Liver (tissue), 9 donors: ENCODE measurements around the gene JAKMIP2. TPM values are rescaled to one million over a fixed set of nuclear protein-coding genes. Genes with fewer than 3 reads are reported as not detected.
A peak's percentile ranks its signal among the peaks of the same experiment; 100 is the strongest.
"Not testable (repeated sequence)": the region's sequence is repeated elsewhere in the genome, so short reads cannot be mapped to it uniquely, and the experiment has no call there.

Experiments used
- DNase-seq: peaks from one replicate; pipeline ENCODE4 v3.0.0-alpha.2; 2017; ENCODE audit warnings: low spot score
- H3K27ac ChIP-seq, 2 donors: one replicate each; pipeline ENCODE4 v1.7.0; 2013; ENCODE audit warnings: inconsistent platforms in 2 of 2, low read length in 2 of 2, control low read depth in 1 of 2, low read depth in 1 of 2, mild to moderate bottlenecking in 1 of 2
- H3K27me3 ChIP-seq, 4 donors: one replicate each; pipeline versions ENCODE4 v1.6.1 to v1.7.0; 2013; ENCODE audit warnings: low read length in 3 of 4, inconsistent platforms in 1 of 4, mild to moderate bottlenecking in 1 of 4, moderate library complexity in 1 of 4; ENCODE audit not compliant: control insufficient read depth in 4 of 4, insufficient read depth in 4 of 4
- H3K36me3 ChIP-seq, 4 donors: one replicate each; pipeline versions ENCODE4 v1.6.1 to v1.7.0; 2013; ENCODE audit warnings: low read length in 3 of 4, mild to moderate bottlenecking in 3 of 4, low read depth in 1 of 4, moderate library complexity in 1 of 4; ENCODE audit not compliant: control insufficient read depth in 4 of 4, insufficient read depth in 3 of 4
- H3K4me1 ChIP-seq, 4 donors: one replicate each; pipeline versions ENCODE4 v1.6.1 to v1.7.0; 2013; ENCODE audit warnings: low read length in 3 of 4, mild to moderate bottlenecking in 3 of 4, moderate library complexity in 1 of 4; ENCODE audit not compliant: control insufficient read depth in 4 of 4, insufficient read depth in 4 of 4
- H3K4me3 ChIP-seq, 3 donors: one replicate each; pipeline versions ENCODE4 v1.6.1 to v1.7.0; 2013; ENCODE audit warnings: low read length in 3 of 3, control low read depth in 1 of 3, low read depth in 1 of 3, mild to moderate bottlenecking in 1 of 3
- H3K9ac ChIP-seq, 2 donors: one replicate each; pipeline ENCODE4 v1.7.0; 2013; ENCODE audit warnings: low read length in 2 of 2, mild to moderate bottlenecking in 2 of 2, moderate library complexity in 2 of 2, control low read depth in 1 of 2, low read depth in 1 of 2
- H3K9me3 ChIP-seq, 4 donors: one replicate each; pipeline versions ENCODE4 v1.6.1 to v1.7.0; 2013; ENCODE audit warnings: low read length in 3 of 4; ENCODE audit not compliant: control insufficient read depth in 4 of 4
- CTCF ChIP-seq: fragments of 150-350 bp; IDR thresholded peaks from 2 replicates; pipeline ENCODE4 v1.5.1; 2017; ENCODE audit warnings: improper control_type of control experiment, low read depth, low read length; ENCODE audit not compliant: missing input control
- FOXA1 ChIP-seq: IDR thresholded peaks from 2 replicates; pipeline ENCODE4 v1.6.1; 2016; ENCODE audit warnings: antibody characterized with exemption
- FOXA2 ChIP-seq: IDR thresholded peaks from 2 replicates; pipeline ENCODE4 v1.6.1; 2016; ENCODE audit warnings: antibody characterized with exemption
- HNF4G ChIP-seq: IDR thresholded peaks from 2 replicates; pipeline ENCODE4 v1.6.1; 2016; ENCODE audit warnings: antibody characterized with exemption
- JUND ChIP-seq, 2 donors: IDR thresholded peaks; 2 replicates each; pipeline ENCODE4 v1.6.1; 2016; ENCODE audit warnings: antibody characterized with exemption in 2 of 2
- MAX ChIP-seq: IDR thresholded peaks from 2 replicates; pipeline ENCODE4 v1.6.1; 2016; ENCODE audit warnings: antibody characterized with exemption
- NR2F2 ChIP-seq: IDR thresholded peaks from 2 replicates; pipeline ENCODE4 v1.6.1; 2016; ENCODE audit warnings: antibody characterized with exemption
- RAD21 ChIP-seq, 2 donors: IDR thresholded peaks; 2 replicates each; pipeline ENCODE4 v1.6.1; 2016; ENCODE audit warnings: antibody characterized with exemption in 2 of 2, mild to moderate bottlenecking in 2 of 2
- SP1 ChIP-seq: IDR thresholded peaks from 2 replicates; pipeline ENCODE4 v1.6.1; 2018; ENCODE audit warnings: antibody characterized with exemption, mild to moderate bottlenecking
- YY1 ChIP-seq: IDR thresholded peaks from 2 replicates; pipeline ENCODE4 v1.6.1; 2016; ENCODE audit warnings: antibody characterized with exemption, mild to moderate bottlenecking
- ZBTB33 ChIP-seq: IDR thresholded peaks from 2 replicates; pipeline ENCODE4 v1.6.1; 2016; ENCODE audit warnings: antibody characterized with exemption
- WGBS: extraction: QIAGEN DNeasy Blood & Tissue Kit; methylation state at CpG from one replicate; pipeline ENCODE4 v1.1.7; 2013; 5-methylcytosine and 5-hydroxymethylcytosine counted together
- polyA plus RNA-seq, 2 donors: library from polyadenylated mRNA; stranded (reverse) in 1 of 2; unstranded in 1 of 2; fragments of 200-250 nt in 1 of 2; fragments of >200 nt in 1 of 2; fragmentation: Nextera tagmentation in 1 of 2; extraction: Ambion mirVana in 1 of 2; gene quantifications; one replicate each; pipeline versions ENCODE4 v1.2.1 to v1.2.3, GENCODE V29; 2013 to 2015
- total RNA-seq, 2 donors: library from RNA; depleted of rRNA; stranded (reverse); fragments of >200 nt; gene quantifications; one replicate each; pipeline ENCODE4 v1.2.3, GENCODE V29; 2014
- donor health status: healthy.
- donor health status: healthy.
- donor health status: healthy.
- donor health status: healthy.
- donor health status: healthy.

JAKMIP2 gene
- total and polyA plus RNA-seq, 4 donors, result 0.06 to 0.38 (median 0.24) TPM

GRCh38 chr5:147555176-147555575 lies 227.4 kb downstream of the JAKMIP2 start (continued):
- TF ChIP-seq ZBTB33, result no peak

GRCh38 chr5:147554261-147554817 lies 228.2 kb downstream of the JAKMIP2 start:
- TF ChIP-seq SP1 (peak; percentile 12), HNF4G (no peak)
- no peak overlapping the region for H3K4me3 ChIP-seq
- H3K9me3 ChIP-seq, result no peaks in the 10 kb centered on the region
- no peak overlapping the region for H3K9ac ChIP-seq
- H3K4me1 ChIP-seq, result no peaks in the 10 kb centered on the region
- no peaks in the 10 kb centered on the region for H3K27me3 ChIP-seq
- peak overlapping the region; percentile 1 to 31 for H3K27ac ChIP-seq
- DNase-seq, result no peak
- H3K36me3 ChIP-seq, result no peaks in the 10 kb centered on the region
- 63% methylated on average over 7 of the region's 7 CpGs for WGBS

GRCh38 chr5:147553817-147554216 lies 228.7 kb downstream of the JAKMIP2 start:
- not testable (repeated sequence) for H3K9ac ChIP-seq, DNase-seq, H3K36me3 ChIP-seq, H3K27ac ChIP-seq, H3K27me3 ChIP-seq, H3K4me3 ChIP-seq, H3K9me3 ChIP-seq, H3K4me1 ChIP-seq
- WGBS, result 82% methylated on average over 5 of the region's 5 CpGs

- no peaks in the 10 kb centered on the region for H3K4me1 ChIP-seq
- no peak overlapping the region for H3K4me3 ChIP-seq
- H3K9ac ChIP-seq, result no peak overlapping the region
- no peaks in the 10 kb centered on the region for H3K9me3 ChIP-seq
- H3K36me3 ChIP-seq, result no peaks in the 10 kb centered on the region
- TF ChIP-seq YY1 (no peak), FOXA2 (no peak), FOXA1 (no peak), CTCF (no peak), HNF4G (no peak), MAX (no peak), JUND (IDR thresholded peaks at IDR 0.05) (no peak), NR2F2 (no peak), RAD21 (IDR thresholded peaks at IDR 0.05) (no peak)
- 85% methylated on average over 4 of the region's 4 CpGs for WGBS
- no peak for DNase-seq
- H3K27ac ChIP-seq, result no peak overlapping the region
- H3K27me3 ChIP-seq, result no peaks in the 10 kb centered on the region
Measured at GRCh38 chr5:147552897-147553296, 229.6 kb downstream of the JAKMIP2 start.
